NOMO-1 treated with dmso at 0.1 percent for 144 hours (cell line): ENCODE data around the gene ANO2.

Experiments used
- DNase-seq: peaks from one replicate; lab custom pipeline; 2025; ENCODE audit not compliant: unreplicated experiment; lab: John Stamatoyannopoulos, UW

The ANO2 gene

DNA sequence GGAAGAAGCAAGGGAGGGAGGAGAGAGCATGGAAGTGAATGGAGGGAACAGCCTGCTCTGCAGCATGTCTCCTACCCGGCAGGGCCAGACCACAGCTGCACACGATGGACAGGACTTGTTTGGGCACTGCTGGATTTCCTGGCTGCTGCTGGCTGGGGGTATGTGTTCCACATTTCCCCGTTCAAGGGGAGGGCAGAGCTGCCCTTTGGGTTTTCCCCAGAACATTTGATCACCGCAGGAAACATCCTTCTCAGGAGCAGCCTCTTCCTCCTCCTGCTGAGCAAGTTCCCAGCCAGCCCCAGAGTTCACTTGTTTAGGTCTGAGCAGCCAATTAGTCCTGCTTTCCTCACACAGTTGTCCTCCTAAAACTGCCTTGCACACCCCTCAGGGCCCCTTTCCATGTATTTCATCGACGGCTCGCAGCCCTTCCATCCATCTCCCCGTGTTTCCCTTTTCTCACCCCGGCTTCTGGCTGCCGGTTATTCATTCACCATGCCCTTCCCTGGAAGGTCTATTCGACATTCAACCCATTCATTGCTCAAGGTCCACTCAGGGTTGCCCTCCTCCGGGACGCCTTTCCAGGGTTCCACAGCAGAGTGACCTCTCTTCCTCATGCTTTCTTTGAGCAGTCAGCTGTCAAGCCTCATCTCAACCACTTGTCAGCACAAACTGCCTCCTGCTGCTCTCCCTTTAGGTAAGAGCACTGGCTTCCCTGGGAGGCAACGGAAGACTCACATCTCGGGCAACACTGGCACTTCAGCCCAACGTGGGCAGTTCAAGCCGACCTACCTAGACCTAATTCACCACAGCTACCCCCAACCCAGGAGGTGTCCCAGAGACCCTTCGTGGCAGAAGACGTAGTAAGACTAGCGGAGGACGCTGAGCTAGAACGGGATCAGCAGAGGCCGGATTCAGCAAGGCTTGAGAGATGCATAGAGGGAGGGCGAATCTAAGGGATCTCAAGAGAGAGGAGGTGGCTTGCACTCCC is 20.1 kb upstream of the ANO2 start:
- DNase-seq = no peak

DNA sequence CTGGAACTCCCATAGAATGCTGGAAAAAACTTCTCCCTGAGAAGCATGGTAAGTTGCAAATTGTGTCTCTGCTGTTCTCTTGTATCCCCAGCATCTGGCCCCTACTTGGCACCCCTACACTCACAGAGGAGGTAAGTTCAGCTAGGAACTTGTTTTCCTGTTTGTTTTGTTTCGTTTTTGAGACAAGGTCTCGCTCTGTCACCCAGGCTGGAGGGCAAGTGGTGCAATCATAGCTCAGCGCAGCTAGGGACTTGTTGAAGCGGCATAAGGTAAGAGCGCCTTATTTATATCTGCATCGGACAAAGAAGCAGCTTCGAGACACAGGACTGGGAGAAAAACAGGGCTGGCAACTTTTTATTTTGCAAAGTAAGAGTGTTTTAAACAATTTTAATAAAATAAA is 18.5 kb upstream of the ANO2 start:
- DNase-seq = no peak

DNA sequence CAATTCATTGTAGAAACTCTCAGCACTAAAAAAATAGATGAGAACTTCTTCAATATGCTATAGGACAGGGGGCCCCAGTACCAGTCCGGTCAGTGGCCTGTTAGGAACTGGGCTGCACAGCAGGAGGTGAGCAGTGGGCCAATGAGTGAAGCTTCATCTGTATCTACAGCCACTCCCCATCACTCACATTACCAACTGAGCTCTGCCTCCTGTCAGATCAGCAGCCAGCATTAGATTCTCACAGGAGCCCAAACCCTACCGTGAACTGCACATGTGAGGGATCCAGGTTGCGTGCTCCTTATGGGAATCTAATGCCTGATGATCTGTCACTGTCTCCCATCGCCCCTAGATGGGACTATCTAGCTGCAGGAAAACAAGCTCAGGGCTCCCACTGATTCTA is 15.7 kb upstream of the ANO2 start:
- DNase-seq = no peak

DNA sequence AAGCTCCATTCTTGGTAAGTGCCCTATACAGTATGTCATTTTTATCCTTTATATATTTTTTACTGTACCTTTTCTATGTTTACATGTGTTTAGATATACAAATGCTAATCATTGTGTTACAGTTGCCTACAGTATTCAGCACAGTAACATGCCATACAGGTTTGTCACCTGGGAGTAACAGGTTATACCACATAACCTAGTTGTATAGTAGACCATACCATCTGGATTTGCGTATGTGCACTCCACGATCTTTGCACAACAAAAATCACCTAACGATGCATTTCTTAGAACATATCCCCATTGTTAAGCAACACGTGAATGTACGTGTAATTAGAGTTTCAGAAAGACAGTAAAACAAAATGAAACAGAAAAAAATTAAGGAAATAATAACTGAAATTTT is 11.9 kb upstream of the ANO2 start:
- DNase-seq = no peak

DNA sequence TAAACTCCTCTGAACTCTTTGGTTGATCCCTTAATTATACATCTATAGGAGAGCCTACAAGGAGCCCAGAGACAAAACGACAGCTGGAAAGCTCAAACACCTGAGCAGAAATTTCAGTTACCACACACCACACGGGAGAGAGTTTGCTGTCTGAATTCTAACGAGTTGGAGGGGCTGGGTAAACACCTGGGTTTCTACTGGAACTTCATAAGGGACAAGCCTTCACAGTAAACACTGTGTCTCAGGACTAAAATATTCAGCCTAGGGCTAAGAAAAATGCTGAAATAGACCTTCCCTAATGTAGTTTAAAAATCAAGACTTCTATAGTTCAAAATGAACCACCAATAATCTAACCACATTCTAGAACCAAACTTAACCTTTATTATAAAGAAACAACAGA is 9.6 kb upstream of the ANO2 start:
- no peak for DNase-seq

DNA sequence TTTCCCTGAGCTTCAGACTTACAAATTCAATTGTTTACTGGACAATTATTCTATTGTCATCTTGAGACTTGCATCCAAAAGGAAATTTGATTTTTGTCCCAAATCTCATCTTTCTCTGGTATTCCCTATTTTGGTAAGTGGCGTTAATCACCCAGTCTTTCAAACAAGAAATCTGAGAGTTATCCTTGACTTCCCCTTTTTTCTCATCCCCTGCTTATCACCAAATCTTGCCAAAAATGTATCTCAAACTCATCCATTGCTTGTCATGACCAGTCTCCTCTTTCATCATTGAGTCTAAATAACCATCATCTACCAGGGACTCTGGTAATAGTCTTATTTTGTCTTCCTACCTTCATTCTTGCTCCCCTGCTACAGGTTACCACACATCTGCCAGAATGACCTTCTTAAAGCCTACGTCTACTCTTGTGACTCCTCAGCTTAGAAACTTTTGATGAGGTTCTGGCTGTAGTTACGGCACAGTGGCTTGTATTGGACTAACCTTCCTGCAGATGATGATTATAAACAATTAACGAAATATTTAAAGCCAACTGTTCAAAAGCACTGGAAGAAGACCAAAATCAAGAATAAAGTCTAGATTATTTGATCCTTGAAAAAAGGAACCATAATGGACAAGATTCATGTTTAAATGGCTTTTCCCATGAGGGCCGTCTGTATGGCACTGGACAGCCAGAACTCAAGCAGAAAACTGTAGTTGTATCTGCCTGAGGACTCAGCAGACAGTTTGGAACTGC is 9.0 kb upstream of the ANO2 start:
- no peak for DNase-seq

DNA sequence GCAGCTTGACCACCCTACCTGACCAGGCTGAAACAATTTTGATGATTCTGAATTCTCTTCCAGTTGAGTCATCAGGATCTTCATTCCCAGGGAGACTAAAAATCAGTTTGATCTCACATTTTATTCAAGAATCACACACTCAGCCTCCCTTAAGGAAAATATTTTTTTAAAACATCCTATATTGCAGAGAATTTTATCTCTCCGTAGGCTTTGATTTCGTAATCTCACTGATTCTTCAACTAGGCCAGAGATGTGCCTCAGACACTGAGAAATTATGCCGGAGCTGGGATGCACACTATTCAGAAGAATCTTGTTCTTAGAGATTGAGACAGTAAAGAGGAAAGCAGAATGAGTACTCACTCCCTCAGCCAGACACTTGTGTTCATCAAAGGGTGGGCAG is 7.0 kb upstream of the ANO2 start:
- no peak for DNase-seq

DNA sequence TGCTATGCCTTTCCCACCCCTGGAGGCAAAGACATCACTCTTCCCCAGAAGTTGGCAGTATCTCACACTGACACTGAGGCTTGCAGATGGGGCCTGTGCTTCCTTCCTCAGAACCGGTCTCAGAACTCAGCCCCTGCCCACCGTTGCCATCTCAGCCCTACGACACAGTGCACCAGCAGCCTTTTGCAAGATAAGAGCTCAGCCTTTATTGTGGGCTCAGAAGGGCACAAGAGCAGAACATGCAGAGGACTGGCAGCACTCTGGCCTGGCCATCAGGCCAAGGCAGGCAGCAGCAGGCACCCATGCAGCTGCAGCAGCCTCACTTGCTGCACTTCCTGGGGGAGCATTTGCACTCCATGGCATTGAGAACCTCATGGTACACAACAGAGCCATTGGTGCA is 3.6 kb upstream of the ANO2 start:
- DNase-seq = no peak

DNA sequence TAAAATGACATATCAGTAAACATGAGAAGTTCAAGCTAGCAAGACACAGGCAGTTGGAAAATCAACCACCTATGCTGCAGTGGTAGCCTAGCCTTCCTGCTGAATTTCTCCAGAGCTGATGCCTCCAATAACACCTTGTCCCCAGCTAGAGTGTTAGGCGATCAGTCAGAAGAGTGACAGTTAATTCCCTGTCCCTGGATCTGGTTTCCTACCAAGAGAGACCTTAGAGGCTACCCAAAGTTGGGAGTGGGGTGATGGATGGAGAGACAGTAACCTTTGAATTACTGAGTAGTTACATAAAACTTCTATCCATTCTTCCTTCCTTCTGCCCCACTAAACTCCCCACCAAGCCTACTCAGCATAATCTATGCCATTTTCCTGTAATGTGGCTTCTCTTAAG is 1.9 kb upstream of the ANO2 start:
- DNase-seq = no peak

DNA sequence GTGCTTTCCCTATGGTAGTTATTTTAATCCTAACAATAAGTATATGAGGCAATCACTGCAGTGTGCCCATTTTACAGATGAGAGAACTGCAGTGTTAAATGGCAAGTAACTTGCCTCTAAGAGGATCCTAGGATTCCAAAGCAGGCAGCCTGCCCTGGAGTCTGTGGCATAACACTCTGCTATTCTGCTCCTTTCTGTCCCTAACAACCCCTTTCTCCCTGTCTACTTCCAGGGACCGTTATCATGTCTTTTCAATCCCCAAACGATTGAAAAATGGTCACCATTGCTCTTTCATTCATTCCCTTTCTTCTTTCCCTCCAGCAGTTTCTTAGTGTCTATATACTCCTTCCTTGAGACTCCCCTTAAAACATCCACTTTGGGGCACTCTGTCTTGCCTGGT is 1.3 kb upstream of the ANO2 start:
- DNase-seq = no peak

DNA sequence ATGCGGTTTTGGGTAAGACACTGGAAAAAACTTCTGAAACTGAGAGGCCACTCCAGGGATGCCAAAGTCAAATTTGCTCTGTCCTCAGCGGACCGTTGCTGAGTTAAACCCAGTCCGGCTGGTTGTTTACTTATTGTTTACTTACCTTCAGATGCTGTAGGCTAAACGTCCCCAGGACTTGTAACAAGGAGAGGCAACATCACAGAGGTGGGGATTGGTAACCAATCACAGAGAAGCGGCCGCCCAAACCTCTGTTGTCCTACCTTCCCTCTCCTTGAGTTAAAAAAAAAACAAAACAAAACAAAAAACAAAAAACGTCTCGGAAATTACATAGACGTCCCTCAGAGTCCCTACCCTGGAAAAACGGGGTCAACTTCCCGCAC is 380 bp downstream of the ANO2 start:
- no peak for DNase-seq

DNA sequence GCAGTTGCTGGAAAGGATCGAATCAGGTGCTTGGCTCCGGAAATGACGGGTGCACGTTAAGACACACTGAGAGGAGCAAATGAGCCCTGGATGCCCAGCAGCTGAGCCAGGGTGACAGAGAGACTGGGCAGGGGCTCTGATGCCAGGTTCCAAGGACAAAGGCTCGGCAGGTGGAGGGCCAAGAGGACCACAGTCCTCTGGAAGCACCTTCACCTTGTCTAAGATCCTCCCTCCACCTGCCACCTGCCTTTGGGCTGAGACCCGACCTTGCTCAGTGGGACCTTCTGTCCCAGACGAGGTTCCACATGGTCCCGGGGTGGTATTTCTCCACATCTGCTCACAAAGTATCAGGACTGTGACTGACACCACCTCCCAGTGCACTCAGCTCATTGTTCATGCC is 1.0 kb downstream of the ANO2 start:
- DNase-seq = no peak

DNA sequence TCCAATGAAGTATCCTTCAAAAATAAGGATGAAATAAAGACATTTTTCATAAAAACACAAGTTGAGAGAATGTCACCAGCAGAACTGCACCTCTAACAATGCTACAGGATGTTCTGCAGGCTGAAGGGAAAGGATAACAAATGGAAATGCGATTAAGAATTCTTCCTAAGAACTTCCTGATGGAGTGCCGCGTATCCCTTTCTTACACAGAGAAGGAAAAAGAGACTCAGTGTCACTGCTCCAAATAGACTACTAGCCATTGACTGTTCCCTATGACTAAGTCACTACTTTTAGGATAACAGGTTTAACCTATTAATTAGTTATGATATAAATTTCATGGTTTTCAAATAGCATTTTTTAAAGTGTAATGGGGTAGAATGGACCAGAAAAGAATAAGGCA is 3.2 kb downstream of the ANO2 start:
- no peak for DNase-seq

DNA sequence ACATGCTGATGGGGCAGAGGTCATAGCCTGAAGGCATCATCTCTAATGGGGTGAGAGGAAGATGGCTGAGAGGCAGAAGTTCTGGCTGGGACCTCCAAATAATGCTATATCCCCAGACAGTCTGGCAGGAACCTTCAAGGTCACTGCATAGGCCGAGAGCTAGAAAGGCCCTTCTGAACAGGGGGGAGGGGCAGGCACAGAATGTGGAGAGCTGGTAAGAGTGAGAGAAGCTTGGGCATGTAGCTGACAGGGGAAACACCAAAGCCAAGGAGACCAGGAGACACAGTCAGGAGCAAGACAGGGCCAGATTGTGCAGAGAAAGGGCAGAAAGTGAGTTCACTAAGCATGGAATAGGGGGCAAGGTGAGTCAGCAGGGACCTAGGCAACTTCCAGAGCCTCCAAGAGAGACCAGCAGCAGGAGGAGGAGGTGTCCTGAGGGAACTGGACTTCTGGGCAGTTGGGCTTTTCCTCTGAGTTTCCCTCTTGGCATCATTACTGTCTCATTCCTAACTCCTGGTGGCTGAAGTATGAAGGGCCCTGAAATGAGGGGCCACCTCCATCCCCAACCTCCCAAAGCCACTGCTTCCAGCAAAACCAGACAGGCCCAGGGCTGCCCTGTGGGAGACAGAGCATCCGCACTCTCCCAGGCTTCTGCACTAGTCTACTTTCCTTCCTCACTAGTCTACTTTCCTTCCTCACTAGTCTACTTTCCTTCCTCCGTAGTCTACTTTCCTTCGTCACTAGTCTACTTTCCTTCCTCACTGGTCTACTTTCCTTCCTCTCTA is 17.1 kb downstream of the ANO2 start:
- no peak for DNase-seq

DNA sequence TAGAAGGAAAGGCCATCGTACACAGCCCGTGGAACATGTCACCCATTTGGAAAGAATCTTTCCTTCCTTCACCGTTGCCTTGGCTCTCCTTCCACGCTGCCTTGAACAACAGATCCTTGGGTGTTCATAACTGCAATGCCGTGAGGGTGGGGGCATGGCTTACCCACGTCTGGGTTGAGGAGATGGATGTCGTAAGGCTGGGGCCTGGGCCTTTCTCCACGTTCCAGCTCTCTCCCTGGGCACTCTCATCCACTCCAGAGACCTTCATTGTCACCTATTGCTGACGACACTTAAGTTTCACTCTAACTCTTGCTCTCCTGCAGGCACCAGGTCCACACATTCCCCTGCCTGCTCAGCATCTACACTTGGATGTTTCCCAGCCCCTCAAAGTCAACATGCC is 19.4 kb downstream of the ANO2 start:
- no peak for DNase-seq

DNA sequence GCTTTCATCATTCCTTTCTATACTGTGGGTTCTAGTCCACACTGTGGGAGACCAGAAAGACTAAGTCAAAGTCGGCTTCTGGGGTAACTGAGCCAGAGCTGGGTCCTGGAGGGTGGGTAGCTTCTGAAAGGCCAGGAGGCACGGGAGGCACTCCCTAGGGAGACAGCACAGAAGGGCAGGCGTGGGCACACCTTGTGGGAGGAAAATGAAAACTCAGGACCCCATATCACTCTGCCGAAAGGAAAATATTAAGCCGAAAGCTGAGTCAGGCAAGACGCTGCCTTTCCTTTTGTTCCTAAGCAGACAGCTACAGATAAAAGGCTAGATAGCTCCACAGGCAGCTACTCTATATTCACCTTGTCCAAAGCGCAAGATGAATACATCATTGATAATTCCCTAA is 20.7 kb downstream of the ANO2 start:
- no peak for DNase-seq

DNA sequence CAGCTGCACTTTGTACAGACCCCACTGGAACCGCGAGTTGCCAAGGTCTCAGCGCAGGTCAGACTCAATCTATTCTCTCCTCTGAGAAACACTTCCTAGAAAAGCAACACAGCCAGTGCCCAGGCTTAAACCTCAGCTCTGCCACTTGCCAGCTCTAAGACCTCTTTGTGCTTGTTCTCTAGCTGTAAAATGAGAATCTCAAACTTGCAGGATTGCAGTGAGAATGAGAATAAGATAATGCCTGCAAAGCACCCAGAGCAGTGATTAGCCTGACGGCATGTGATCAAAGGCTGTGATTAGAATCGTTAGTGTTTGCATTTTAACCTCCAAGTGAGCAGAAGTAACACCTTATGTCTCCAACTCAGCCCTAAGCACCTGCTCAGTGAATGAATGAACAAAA is 21.3 kb downstream of the ANO2 start:
- no peak for DNase-seq

DNA sequence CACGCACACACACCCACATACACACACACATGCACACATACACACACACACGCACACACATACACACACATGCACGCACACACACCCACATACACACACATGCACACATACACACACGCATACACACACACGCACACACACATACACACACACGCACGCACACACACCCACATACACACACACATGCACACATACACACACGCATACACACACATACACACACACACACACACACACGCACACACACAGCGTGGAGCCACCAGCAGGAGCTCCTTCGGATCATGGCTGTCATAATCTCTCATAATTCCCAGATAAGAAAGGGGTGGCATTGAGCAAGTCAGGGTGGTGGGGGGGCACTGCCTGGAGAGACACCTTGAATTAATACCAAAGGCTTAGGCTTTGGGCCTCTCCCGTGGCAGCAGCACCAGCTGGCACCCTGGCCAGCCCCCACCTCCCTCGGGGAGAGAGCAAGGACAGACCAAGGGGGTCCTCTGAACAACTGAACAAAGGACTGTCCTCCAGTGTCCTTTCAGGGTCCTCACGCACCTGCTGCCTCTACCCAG is 21.9 kb downstream of the ANO2 start:
- DNase-seq = no peak

DNA sequence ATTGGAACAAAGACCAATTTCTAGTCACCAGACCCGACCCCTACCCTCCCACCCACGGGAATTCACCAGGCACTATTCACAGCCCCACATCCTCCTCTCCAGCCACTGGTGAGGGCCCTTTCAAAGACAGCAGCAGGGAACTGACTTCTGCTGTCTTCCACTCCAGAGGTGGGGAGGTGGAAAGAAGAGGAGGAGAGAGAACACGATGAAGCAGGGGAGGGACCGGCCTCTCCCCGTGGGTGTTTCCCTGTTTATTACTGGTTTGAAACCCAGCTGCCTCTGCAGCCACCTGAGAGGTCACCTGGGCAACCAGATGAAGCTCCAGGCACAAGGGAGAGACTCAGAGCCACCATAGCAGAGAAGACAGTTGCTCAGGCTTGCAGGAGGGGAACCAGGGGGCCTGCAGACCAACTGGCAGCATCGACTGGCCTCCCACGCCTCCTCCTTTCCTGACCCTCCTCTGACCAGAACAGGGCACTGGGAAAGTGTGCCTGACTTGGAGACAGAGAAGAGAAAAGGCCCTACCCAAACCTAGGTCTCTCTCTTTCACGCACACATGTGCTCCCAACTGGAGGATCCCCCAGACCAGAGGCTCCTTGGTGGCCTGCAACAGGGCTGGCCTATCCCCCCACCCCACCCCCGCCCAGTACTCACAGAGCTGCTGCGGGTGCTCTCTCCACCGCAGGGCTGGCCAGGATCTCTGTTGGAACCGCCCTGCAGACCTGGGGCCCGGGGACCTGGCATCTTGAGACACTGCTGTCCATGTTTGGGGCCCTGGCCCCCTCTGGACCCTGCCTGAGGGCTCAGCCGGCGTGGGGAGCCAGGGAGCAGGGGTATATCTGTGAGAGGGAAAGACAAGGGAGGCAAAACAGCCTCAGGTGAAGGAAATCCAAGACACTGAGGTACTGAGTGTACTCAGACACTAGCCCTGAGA is 22.8 kb downstream of the ANO2 start:
- no peak for DNase-seq
